CD4-positive, alpha-beta T cell treated with Interleukin-2 at 100 ng/mL for 4 hours (primary cell): Measurements from ENCODE around the gene VGLL4.
"Not testable (repeated sequence)": the region's sequence is repeated elsewhere in the genome, so short reads cannot be mapped to it uniquely, and the experiment has no call there.

Experiments
- DNase-seq: peaks from one replicate; pipeline ENCODE4 v3.0.0-alpha.2; 2020; ENCODE audit warnings: low spot score

Gene VGLL4

DNA sequence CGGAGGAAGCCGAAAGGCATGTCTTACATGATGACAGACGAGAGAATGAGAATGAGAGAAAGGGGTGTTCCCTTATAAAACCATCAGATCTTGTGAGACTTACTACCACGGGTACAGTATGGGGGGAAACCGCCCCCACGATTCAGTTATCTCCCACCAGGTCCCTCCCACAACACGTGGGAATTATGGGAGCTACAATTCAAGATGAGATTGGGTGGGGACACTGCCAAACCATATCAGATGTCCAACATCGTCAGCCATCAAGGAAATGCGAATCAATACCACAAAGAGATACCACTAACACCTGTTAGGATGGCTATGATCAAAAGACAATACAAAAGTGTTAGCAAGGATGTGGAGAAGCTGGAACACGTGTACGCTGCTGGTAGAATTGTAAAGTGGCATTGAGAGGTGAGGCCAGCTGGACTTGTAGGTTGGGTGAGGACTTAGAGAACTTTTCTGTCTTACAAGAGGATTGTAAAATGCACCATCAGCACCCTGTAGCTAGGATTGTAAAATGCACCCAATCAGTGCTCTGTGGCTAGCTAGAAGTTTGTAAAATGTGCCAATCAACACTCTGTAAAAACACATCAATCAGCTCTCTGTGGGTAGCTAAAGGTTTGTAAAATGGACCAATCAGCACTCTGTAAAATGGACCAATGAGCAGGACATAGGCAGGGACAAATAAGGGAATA lies 37.5 kb downstream of the VGLL4 start:
- no peak for DNase-seq

GRCh38 chr3:11605398-11605797 lies 38.3 kb downstream of the VGLL4 start:
- DNase-seq: no peak

GRCh38 chr3:11604139-11604892 lies 39.4 kb downstream of the VGLL4 start:
- no peak for DNase-seq

DNA sequence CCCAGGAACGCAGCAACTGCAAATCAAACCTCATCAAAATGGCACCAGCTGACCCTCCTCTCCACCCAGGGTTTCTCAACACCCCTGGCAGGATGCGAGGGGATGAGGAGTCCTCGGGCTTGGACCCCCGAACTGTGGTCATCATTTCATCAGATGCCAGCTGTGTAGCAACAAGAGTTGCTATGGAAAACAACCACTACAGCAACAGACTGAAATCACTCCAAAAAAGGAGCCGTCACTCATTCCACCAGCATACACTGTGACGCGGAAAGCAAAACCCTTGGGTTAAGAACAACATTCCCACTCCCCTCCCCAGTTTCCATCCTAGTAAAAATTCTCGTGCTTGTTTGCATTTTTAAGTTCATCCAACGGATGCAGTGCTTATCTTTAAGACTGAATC lies 40.1 kb downstream of the VGLL4 start:
- DNase-seq: no peak

DNA sequence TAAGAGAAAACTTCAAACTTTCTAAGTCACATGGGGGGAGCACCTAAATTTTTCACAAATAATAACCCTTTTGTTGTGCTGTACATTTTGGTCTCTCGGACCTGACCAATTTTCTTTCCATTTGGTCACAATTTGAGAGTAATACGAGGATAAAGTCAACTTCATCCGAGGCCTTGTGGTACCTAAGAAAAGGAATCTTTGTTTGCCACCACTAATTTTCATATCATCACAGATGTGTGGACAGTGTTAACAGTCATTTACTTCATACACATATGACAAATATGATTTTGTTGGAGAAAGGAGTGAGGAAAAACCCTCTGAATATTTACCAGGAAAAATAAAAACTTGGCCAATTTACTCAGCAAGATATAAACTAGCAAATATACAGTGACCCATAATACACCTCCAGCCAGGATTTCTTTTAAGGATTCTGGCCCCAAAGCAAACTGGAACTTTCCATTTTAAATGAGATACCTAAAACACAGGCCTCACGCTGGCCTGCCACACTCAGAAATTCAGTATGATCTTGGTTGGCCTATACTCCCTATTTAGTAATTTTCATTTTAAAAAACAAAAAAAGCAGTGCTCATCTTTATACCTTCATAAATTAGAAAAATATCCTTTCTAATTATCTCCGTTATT lies 40.7 kb downstream of the VGLL4 start:
- no peak for DNase-seq

DNA sequence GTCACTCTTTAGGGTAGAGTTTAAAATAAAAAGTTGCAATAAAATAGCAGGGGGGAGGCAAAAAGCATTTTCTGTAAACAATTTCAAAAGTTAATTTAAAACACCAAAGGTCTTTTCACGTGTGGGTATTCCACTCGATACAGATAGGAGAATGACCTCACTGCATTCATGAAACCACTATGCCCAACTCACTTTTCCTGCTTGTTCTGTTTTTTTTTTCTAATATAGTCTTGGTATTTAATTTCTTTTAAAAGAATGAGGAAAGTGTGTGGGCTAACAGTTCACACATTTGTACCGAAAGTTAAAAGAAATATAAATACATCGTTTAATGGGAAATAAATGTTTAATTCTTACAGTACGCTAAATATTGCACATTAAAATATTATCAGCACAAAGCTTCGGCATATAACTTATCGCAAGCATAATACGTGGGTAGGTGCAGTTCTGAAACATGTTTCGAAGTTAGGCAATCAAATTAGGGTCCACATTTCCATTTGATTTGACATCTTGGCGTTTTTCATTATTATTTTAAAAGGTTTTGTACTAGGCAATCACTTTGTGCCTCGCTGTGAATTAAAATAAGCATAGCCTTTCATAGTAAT lies 41.4 kb downstream of the VGLL4 start:
- DNase-seq: no peak

DNA sequence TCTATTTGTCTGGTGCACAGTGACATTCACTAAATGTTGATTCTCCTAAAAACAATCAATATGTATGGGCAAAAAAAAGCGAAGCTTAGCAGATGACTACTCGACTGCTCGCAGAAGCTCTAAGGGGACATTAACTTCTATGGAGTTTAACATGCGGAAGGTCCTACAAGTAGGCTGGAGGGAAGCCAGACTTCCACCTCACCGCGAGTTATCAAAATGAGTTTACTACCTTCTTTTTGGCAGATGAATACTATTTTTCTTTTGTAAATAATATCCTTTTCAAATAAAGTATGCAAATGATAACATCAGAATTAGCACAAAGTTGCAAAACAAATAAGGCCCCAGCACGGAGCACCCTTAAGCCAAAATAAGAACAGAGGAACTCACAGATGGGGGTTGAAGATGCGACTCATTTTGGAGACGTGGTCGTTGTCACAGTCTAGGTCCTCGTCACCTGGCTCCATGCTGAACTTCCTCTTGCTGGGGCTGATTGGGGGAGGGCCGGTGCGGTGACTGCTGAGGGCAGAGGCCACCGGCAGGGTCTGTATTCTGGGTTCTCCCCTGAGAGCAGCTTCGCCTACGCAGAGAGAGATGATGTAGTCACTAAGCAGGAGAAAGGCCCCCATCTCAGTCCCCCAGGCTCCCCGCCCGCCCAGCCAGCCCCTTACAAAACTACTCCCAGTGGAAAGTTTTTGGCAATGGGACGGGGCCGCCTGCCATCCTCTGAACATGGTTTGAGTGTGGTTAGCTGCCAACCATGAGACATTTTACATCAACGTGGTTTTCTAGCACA lies 42.1 kb downstream of the VGLL4 start:
- DNase-seq: no peak

DNA sequence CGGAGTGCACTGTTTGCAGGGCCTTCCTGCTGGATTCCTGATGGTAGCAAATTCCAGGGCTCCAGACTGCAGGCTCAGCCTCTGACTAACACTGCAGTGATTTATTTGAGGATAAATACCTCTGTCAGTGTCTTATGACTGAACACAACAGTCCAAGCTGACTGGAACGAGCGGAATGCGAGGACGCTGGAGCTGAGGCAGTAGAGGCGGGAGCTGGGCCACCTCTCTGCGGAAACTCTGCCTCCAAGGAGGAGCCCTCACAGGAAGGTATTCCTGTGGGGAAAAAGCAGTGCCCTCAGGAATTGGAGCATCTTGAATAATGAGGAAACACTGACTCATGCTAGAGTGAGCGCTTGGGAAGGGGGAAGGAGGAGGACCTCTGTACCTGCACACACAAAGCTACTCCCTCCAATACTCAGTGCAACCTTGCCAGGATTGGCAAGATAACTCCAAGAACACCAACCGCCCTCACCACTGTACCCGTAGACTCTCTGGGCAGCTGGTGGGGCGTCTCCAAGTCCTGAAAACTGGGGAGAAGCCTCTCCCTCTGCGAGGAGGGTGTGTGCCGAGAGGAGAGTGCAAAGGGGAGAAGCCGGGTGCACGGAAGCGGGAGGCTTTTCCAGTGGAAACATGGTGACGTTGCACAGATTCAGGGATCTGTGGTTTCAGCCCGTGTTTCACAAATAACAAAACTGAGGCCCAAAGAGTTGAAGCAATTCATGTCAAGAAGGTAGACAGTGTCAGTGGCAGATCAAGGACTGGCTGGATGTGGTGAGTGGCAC lies 43.0 kb downstream of the VGLL4 start:
- DNase-seq: no peak

- DNase-seq: no peak
These were observed 47.3 kb downstream of the VGLL4 start for GRCh38 chr3:11596387-11596786.

GRCh38 chr3:11595024-11595423 lies 48.7 kb downstream of the VGLL4 start:
- DNase-seq: not testable (repeated sequence)

GRCh38 chr3:11593318-11594034 lies 50.2 kb downstream of the VGLL4 start:
- DNase-seq: no peak

DNA sequence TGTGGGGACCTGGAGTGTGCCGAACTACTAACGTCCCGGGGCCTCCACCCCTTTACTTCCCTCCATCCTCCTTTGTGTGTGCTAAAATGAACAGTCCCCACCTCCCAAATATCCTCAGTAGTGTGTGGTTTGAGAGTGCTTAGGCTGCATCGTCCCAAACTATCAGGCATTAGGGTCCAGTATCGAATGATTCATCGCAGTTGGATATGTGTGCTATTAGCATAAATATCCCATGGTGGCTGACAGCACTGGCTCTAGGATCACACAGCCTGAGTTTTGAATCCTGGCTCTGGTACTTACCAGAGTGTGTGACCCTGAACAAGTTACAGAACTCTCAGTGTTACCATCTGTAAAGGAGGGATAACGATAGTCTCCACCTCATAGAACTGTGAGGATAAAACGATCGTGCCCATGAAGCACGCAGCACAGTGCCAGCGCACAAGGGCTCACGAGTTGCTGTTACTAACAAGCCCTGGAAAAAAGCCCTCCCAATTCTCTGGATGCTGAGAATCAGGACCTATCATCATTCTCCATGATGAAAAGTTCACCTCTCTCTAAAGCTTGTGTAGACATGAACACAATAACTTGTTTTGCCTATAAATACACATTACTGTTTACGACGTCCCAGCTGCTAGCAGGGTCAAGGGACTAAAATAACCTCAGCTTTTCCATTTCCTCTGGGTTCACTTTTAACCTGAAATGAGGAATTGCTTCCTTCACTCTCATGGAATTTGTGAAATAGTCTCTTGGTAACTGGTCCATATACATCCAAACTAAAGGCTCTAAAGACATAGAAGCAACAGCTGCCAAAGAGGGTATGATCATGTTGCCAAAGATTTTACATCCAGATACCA lies 51.0 kb downstream of the VGLL4 start:
- DNase-seq: no peak

DNA sequence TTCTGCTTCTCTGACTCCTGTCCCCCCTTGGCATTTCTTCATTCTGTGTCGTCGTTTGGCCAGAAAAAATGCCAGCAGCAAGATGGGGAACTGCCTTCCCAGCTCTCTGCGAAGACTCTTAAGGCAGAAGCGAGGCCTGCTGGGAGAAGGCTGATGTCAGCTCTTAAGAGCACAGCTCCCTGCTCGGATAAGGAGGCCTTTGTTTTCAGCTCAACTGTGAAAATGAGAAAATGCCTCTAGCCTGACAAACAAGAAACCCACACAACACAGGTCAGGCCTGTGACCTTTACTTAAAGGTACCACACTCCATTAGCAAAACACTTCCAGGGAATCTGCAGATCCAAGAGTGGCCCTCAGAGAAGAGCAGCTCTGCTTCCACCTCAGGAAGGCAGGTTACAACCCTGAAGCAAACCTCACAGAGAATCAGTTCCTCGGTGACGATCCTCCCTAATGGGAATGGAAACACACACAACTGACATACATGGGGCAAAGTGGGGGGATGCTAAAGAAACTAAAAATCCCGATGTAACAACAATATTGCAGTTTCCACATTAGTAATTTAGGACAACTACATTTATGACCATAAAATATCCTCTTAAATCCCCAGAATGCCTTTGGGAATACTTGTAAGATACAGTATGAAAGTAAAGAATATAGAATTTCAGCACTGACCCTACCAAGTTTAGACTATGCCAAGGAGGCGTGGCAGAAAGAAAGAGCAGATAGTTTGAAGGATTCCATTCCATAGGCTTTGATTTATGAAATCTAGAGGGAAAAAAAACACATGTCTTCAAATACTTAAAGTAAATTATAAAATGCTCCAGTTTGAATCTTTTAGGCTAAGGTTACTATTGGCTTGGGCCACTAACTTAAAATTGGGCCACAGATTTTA lies 52.1 kb downstream of the VGLL4 start:
- DNase-seq: no peak

- DNase-seq: no peak
These were observed 52.7 kb downstream of the VGLL4 start for GRCh38 chr3:11591002-11591355.

- no peak for DNase-seq
These were observed 54.0 kb downstream of the VGLL4 start for GRCh38 chr3:11589706-11590105.

GRCh38 chr3:11588755-11589154 lies 55.0 kb downstream of the VGLL4 start:
- no peak for DNase-seq

DNA sequence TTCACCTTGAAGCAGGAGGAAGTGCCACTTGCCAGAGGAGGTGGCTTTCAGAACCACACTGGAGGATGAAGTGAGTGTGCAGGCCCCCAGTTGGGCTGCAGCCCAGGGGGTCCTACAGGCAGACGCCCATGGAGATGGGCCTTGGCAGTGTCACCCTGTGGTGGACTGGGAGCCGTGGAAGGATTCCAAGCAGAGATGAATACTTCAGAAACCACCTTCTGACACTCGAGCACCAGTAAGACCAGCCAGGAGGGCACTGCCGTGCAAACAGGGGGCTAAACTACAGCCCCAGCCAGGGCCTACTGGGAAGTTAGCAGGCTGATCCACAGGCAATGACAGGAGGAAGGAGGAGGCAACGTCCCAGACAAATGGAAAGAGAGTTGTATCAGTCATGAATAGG lies 55.4 kb downstream of the VGLL4 start:
- no peak for DNase-seq

GRCh38 chr3:11587766-11588165 lies 55.9 kb downstream of the VGLL4 start:
- no peak for DNase-seq

GRCh38 chr3:11584570-11584969 lies 59.1 kb downstream of the VGLL4 start:
- no peak for DNase-seq
